H1 (cell line): ENCODE measurements around the gene GRP.
"Not testable (repeated sequence)": the region's sequence is repeated elsewhere in the genome, so short reads cannot be mapped to it uniquely, and the experiment has no call there.

ENCODE experiments used
- CTCF ChIP-seq, 3 experiments: IDR thresholded peaks; 1 replicate in 2 of 3; 2 replicates in 1 of 3; pipeline versions ENCODE4 v1.5.1 to v1.6.1; 2011; ENCODE audit warnings: low read length in 3 of 3, mild to moderate bottlenecking in 3 of 3, inconsistent platforms in 2 of 3, low read depth in 1 of 3, moderate library complexity in 1 of 3; ENCODE audit not compliant: insufficient read depth in 1 of 3; ENCODE audit errors: control extremely low read depth in 1 of 3
- EZH2 ChIP-seq: fragments of 200-600 bp; sonication (generic); IDR thresholded peaks from 2 replicates; pipeline ENCODE4 v1.7.1; 2012; ENCODE audit warnings: low read depth, mild to moderate bottlenecking, moderate library complexity, low read length, inconsistent platforms; ENCODE audit not compliant: severe bottlenecking
- KDM5A ChIP-seq: fragments of 200-600 bp; IDR thresholded peaks from 2 replicates; pipeline ENCODE4 v1.7.1; 2012; ENCODE audit warnings: mild to moderate bottlenecking, low read length, inconsistent platforms, mixed read lengths
- TAF1 ChIP-seq: IDR thresholded peaks from 2 replicates; pipeline ENCODE4 v1.6.1; 2011; ENCODE audit warnings: mild to moderate bottlenecking, low read depth, low read length
- TF ChIP-seq, protein P1 (sequence below): IDR thresholded peaks from 2 replicates; pipeline ENCODE4 v1.6.1; 2012; ENCODE audit warnings: inconsistent platforms

GRCh38 chr18:59262243-59262642, 42.3 kb downstream of the GRP start:
- TF ChIP-seq, protein P1, sequence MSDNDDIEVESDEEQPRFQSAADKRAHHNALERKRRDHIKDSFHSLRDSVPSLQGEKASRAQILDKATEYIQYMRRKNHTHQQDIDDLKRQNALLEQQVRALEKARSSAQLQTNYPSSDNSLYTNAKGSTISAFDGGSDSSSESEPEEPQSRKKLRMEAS: not testable (repeated sequence)
- not testable (repeated sequence) for TF ChIP-seq EZH2; KDM5A; CTCF (IDR thresholded peaks at IDR 0.05; ENCODE audit: control extremely low read depth in 1 of 3, insufficient read depth in 1 of 3, low read depth in 1 of 3, low read length in 3 of 3); TAF1
